H1 (cell line): ENCODE data around the gene ZXDC.
A peak's percentile ranks its signal among the peaks of the same experiment; 100 is the strongest.

Experiments used
- CEBPB ChIP-seq: IDR thresholded peaks from 2 replicates; pipeline ENCODE4 v1.6.1; 2012; ENCODE audit warnings: low read depth, low read length
- EZH2 ChIP-seq: fragments of 200-600 bp; sonication (generic); IDR thresholded peaks from 2 replicates; pipeline ENCODE4 v1.7.1; 2012; ENCODE audit warnings: low read depth, mild to moderate bottlenecking, moderate library complexity, low read length, inconsistent platforms; ENCODE audit not compliant: severe bottlenecking
- FOSL1 ChIP-seq: IDR thresholded peaks from 2 replicates; pipeline ENCODE4 v1.6.1; 2011; ENCODE audit warnings: mild to moderate bottlenecking, low read depth, low read length, moderate library complexity; ENCODE audit not compliant: insufficient read depth
- KDM1A ChIP-seq: fragments of 200-600, 300-600 bp; sonication (generic); IDR thresholded peaks from 2 replicates; pipeline ENCODE4 v1.7.1; 2016; ENCODE audit warnings: mild to moderate bottlenecking, low read length, borderline replicate concordance
- NRF1 ChIP-seq: IDR thresholded peaks from 2 replicates; pipeline ENCODE4 v1.6.1; 2011; ENCODE audit warnings: mild to moderate bottlenecking, low read depth, low read length, improper control_type of control experiment
- POLR2A ChIP-seq, 2 experiments: IDR thresholded peaks; 1 replicate in 1 of 2; 2 replicates in 1 of 2; pipeline ENCODE4 v1.6.1; 2011; ENCODE audit warnings: low read depth in 2 of 2, low read length in 2 of 2, mild to moderate bottlenecking in 2 of 2; ENCODE audit errors: control extremely low read depth in 1 of 2
- RAD21 ChIP-seq, 2 experiments: IDR thresholded peaks in 1 of 2; conservative IDR thresholded peaks in 1 of 2; 2 replicates each; pipeline ENCODE4 v1.6.1; 2011; ENCODE audit warnings: low read depth in 2 of 2, low read length in 2 of 2, improper control_type of control experiment in 1 of 2, inconsistent platforms in 1 of 2, mild to moderate bottlenecking in 1 of 2, moderate library complexity in 1 of 2
- RFX5 ChIP-seq: IDR thresholded peaks from 2 replicates; pipeline ENCODE4 v1.6.1; 2011; ENCODE audit warnings: low read depth, low read length, improper control_type of control experiment, borderline replicate concordance
- RNF2 ChIP-seq: fragments of 200-900, 300-1000 bp; sonication (generic); IDR thresholded peaks from 2 replicates; pipeline ENCODE4 v1.7.1; 2016; ENCODE audit warnings: borderline replicate concordance, low read depth, mild to moderate bottlenecking, antibody characterized with exemption, low read length; ENCODE audit not compliant: poor library complexity, severe bottlenecking; ENCODE audit errors: missing control alignments
- SIX5 ChIP-seq: IDR thresholded peaks from 2 replicates; pipeline ENCODE4 v1.6.1; 2011; ENCODE audit warnings: mild to moderate bottlenecking, low read depth, low read length
- SP2 ChIP-seq: IDR thresholded peaks from 2 replicates; pipeline ENCODE4 v1.6.1; 2012; ENCODE audit warnings: mild to moderate bottlenecking, low read length, inconsistent platforms
- TAF1 ChIP-seq: IDR thresholded peaks from 2 replicates; pipeline ENCODE4 v1.6.1; 2011; ENCODE audit warnings: mild to moderate bottlenecking, low read depth, low read length
- YY1 ChIP-seq: IDR thresholded peaks from 2 replicates; pipeline ENCODE4 v1.6.1; 2011; ENCODE audit warnings: low read depth, mild to moderate bottlenecking, low read length
- TF ChIP-seq, protein P1 (sequence below), 3 experiments: IDR thresholded peaks; 1 replicate in 2 of 3; 2 replicates in 1 of 3; pipeline versions ENCODE4 v1.5.1 to v1.6.1; 2011; ENCODE audit warnings: low read length in 3 of 3, mild to moderate bottlenecking in 3 of 3, inconsistent platforms in 2 of 3, low read depth in 1 of 3, moderate library complexity in 1 of 3; ENCODE audit not compliant: insufficient read depth in 1 of 3; ENCODE audit errors: control extremely low read depth in 1 of 3

DNA sequence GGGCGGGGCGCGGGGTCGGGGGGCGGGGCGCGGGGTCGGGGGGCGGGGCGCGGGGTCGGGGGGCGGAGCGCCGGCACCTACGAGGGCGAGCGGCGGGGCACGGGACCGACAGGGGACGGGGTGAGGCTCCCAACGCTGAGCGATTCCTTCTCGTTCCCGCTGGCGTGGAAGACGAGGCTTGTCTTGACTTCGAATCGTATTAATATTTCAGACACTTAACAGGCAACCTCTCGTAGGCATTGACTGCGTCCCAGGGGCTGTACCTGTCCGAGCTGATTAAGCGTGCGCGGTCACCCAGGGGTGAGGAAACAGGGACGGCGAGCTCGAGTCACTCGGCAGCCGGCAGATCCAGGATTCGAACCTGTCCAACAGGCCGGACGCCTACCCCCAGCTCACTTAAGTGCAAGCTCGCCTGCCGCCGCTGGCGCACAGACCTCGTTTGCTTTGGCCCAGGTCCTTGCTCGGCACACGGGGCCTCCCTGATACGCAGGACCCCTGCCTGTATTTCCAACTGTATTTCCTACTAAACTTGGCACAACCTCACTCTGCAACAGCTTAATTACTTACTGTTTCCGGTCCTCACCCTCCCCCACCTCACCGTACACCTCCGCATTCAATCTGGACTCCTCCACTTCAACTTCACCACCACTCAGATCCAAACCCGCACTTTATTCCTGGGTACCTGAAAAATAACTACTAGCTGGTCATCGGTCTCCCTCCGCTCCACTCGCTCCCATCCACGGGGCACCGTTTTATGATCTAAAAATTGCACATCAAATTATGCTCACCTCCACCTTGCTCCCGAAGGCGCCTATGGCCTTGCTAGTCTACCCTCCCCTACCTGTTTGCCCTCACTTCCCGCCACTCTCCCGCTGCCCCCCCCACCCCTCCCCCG lies 722 bp upstream of the ZXDC start:
- TF ChIP-seq, protein P1, sequence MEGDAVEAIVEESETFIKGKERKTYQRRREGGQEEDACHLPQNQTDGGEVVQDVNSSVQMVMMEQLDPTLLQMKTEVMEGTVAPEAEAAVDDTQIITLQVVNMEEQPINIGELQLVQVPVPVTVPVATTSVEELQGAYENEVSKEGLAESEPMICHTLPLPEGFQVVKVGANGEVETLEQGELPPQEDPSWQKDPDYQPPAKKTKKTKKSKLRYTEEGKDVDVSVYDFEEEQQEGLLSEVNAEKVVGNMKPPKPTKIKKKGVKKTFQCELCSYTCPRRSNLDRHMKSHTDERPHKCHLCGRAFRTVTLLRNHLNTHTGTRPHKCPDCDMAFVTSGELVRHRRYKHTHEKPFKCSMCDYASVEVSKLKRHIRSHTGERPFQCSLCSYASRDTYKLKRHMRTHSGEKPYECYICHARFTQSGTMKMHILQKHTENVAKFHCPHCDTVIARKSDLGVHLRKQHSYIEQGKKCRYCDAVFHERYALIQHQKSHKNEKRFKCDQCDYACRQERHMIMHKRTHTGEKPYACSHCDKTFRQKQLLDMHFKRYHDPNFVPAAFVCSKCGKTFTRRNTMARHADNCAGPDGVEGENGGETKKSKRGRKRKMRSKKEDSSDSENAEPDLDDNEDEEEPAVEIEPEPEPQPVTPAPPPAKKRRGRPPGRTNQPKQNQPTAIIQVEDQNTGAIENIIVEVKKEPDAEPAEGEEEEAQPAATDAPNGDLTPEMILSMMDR (IDR thresholded peaks at IDR 0.05; ENCODE audit: control extremely low read depth in 1 of 3, insufficient read depth in 1 of 3, low read depth in 1 of 3, low read length in 3 of 3) = no peak
- TF ChIP-seq POLR2A (IDR thresholded peaks at IDR 0.05; ENCODE audit: control extremely low read depth in 1 of 2, low read depth in 2 of 2, low read length in 2 of 2) (peak in 1 of 2 experiments; percentile 54; a peak in 2 of 3 replicates), CEBPB (no peak), RFX5 (no peak), YY1 (no peak), TAF1 (0 out of 2 replicates have a peak, but pooled peaks have one; percentile 23), RNF2 (no peak), SIX5 (no peak), NRF1 (no peak), KDM1A (peak; percentile 63; the same call in 1 of the 2 replicates), FOSL1 (no peak), RAD21 (IDR thresholded peaks at IDR 0.05 in 1 of 2, conservative IDR thresholded peaks at IDR 0.05 in 1 of 2; ENCODE audit: low read depth in 2 of 2, low read length in 2 of 2) (no peak), SP2 (no peak), EZH2 (no peak)
